ENCODE results near the gene FOXD3. TPM values are rescaled to one million over a fixed set of nuclear protein-coding genes. Genes with fewer than 3 reads are reported as not detected.

The FOXD3 gene
- total and polyA plus RNA-seq, 3 donors from 2014 or later: 0.37 to 3.5 (median 0.69) TPM

GRCh38 chr1:63359561-63359960, 37.2 kb downstream of the FOXD3 start:
- Histone ChIP-seq H3K36me3 (ENCODE audit: low read depth, missing control alignments) (no peaks in the 10 kb centered on the region), H3K4me3 (no peak overlapping the region), H3K27ac (no peak overlapping the region), H3K9me3 (no peaks in the 10 kb centered on the region), H3K4me1 (no peaks in the 10 kb centered on the region), H3K27me3 (no peaks in the 10 kb centered on the region)
- no peak for DNase-seq
- no peak for TF ChIP-seq CTCF (IDR thresholded peaks at IDR 0.05)
- TF ChIP-seq POLR2A (IDR thresholded peaks at IDR 0.05): no peak
- 79 to 86% methylated on average over 5 of the region's 5 CpGs for WGBS, 2 donors
- intact Hi-C loops (cut with DNase I; ENCODE audit: low total_unique reads): no loop called here

GRCh38 chr1:63362073-63362472, 39.7 kb downstream of the FOXD3 start:
- Histone ChIP-seq H3K27ac (no peak overlapping the region), H3K4me3 (no peak overlapping the region), H3K27me3 (no peaks in the 10 kb centered on the region), H3K36me3 (ENCODE audit: low read depth, missing control alignments) (no peaks in the 10 kb centered on the region), H3K9me3 (no peaks in the 10 kb centered on the region), H3K4me1 (peaks cover 5% of the 10 kb centered on the region)
- TF ChIP-seq CTCF (IDR thresholded peaks at IDR 0.05) (no peak), POLR2A (IDR thresholded peaks at IDR 0.05) (no peak)
- intact Hi-C loops (cut with DNase I; ENCODE audit: low total_unique reads): no loop called here
- no peak for DNase-seq
- WGBS, 2 donors: 78 to 84% methylated on average over 1 of the region's 1 CpG

GRCh38 chr1:63362578-63362977, 40.2 kb downstream of the FOXD3 start:
- H3K4me3 ChIP-seq: no peak overlapping the region
- H3K36me3 ChIP-seq (ENCODE audit: low read depth, missing control alignments): no peaks in the 10 kb centered on the region
- no peak overlapping the region for H3K27ac ChIP-seq
- peaks cover 5% of the 10 kb centered on the region for H3K4me1 ChIP-seq
- intact Hi-C loops (cut with DNase I; ENCODE audit: low total_unique reads): no loop called here
- DNase-seq: no peak
- TF ChIP-seq CTCF (IDR thresholded peaks at IDR 0.05) (no peak), POLR2A (IDR thresholded peaks at IDR 0.05) (no peak)
- H3K9me3 ChIP-seq: no peaks in the 10 kb centered on the region
- 85 to 93% methylated on average over 1 of the region's 1 CpG for WGBS, 2 donors
- no peaks in the 10 kb centered on the region for H3K27me3 ChIP-seq

- Histone ChIP-seq H3K4me3 (no peak overlapping the region), H3K9me3 (no peaks in the 10 kb centered on the region), H3K4me1 (peaks cover 5% of the 10 kb centered on the region), H3K27ac (no peak overlapping the region), H3K27me3 (no peaks in the 10 kb centered on the region), H3K36me3 (ENCODE audit: low read depth, missing control alignments) (no peaks in the 10 kb centered on the region)
- TF ChIP-seq POLR2A (IDR thresholded peaks at IDR 0.05): no peak
- no peak for TF ChIP-seq CTCF (IDR thresholded peaks at IDR 0.05)
- DNase-seq: no peak
- WGBS, 2 donors: 73 to 93% methylated on average over 5 of the region's 5 CpGs
- intact Hi-C loops (cut with DNase I; ENCODE audit: low total_unique reads): no loop called here
Observed at GRCh38 chr1:63363014-63363413, 40.6 kb downstream of the FOXD3 start.

- Histone ChIP-seq H3K9me3 (no peaks in the 10 kb centered on the region), H3K27ac (peak overlapping the region; percentile 60 to 64), H3K4me3 (peak overlapping the region; percentile 83 to 87), H3K27me3 (no peaks in the 10 kb centered on the region), H3K4me1 (peaks cover 9% of the 10 kb centered on the region), H3K36me3 (ENCODE audit: low read depth, missing control alignments) (no peaks in the 10 kb centered on the region)
- no peak for DNase-seq
- TF ChIP-seq CTCF (IDR thresholded peaks at IDR 0.05) (no peak), POLR2A (IDR thresholded peaks at IDR 0.05) (no peak)
- intact Hi-C loops (cut with DNase I; ENCODE audit: low total_unique reads): no loop called here
- 64 to 65% methylated on average over 7 of the region's 7 CpGs for WGBS, 2 donors
Observed at GRCh38 chr1:63366908-63367214, 44.5 kb downstream of the FOXD3 start.
